ENCODE results near the gene ARHGAP33.
"Not testable (repeated sequence)": the region's sequence is repeated elsewhere in the genome, so short reads cannot be mapped to it uniquely, and the experiment has no call there.

Gene ARHGAP33

GRCh38 chr19:35830986-35831385 is 55.6 kb downstream of the ARHGAP33 start:
- no peak for DNase-seq (ENCODE audit: low read depth)

- no peak for DNase-seq (ENCODE audit: low read depth)
These were observed 56.7 kb downstream of the ARHGAP33 start for GRCh38 chr19:35832054-35832453.

GRCh38 chr19:35833972-35834371 is 58.6 kb downstream of the ARHGAP33 start:
- no peak for DNase-seq (ENCODE audit: low read depth)

- DNase-seq (ENCODE audit: low read depth) = not testable (repeated sequence)
These were observed 60.7 kb downstream of the ARHGAP33 start for GRCh38 chr19:35836096-35836495.

Measured in ELR (cell line).